ENCODE results near the gene SEL1L3.

DNA sequence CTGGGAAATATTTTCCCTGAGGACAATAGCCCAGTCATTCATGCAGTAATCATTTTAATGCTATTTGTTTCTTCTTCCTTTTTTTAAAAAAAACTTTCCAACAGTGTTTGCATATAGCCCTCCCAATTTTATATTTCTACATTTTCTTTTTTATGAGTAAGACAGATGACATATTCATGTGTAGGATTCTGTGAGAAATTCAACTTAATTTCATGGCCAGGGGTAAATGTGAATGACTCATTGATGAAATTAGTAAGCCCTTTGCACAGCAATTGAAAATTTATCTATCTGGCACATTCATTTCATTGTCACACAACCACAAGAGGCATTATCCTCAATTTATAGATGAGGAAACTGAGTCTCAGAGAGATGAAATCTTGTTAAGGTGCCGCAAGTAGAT is 37.5 kb upstream of the SEL1L3 start:
- TF ChIP-seq, protein P1, sequence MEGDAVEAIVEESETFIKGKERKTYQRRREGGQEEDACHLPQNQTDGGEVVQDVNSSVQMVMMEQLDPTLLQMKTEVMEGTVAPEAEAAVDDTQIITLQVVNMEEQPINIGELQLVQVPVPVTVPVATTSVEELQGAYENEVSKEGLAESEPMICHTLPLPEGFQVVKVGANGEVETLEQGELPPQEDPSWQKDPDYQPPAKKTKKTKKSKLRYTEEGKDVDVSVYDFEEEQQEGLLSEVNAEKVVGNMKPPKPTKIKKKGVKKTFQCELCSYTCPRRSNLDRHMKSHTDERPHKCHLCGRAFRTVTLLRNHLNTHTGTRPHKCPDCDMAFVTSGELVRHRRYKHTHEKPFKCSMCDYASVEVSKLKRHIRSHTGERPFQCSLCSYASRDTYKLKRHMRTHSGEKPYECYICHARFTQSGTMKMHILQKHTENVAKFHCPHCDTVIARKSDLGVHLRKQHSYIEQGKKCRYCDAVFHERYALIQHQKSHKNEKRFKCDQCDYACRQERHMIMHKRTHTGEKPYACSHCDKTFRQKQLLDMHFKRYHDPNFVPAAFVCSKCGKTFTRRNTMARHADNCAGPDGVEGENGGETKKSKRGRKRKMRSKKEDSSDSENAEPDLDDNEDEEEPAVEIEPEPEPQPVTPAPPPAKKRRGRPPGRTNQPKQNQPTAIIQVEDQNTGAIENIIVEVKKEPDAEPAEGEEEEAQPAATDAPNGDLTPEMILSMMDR (IDR thresholded peaks at IDR 0.05; ENCODE audit: insufficient read depth, low read depth, low read length) = no peak
- TF ChIP-seq EZH2 (IDR thresholded peaks at IDR 0.05; ENCODE audit: insufficient read depth, low read length) = no peak

All from astrocyte (in vitro differentiated cells and primary cell).